Medulla oblongata (tissue), 1 donor: ENCODE data around the gene POC1B.

Experiments used
- DNase-seq: peaks from one replicate; pipeline ENCODE4 v3.0.0-alpha.2; 2015; ENCODE audit errors: extremely low spot score

POC1B gene

GRCh38 chr12:89539426-89540223 is 13.8 kb upstream of the POC1B start:
- DNase-seq, result no peak

GRCh38 chr12:89538897-89539296 is 13.1 kb upstream of the POC1B start:
- DNase-seq, result no peak

GRCh38 chr12:89537389-89537788 is 11.5 kb upstream of the POC1B start:
- no peak for DNase-seq

- DNase-seq, result peak; percentile 76
These were observed 3.9 kb upstream of the POC1B start for GRCh38 chr12:89529738-89530137.

GRCh38 chr12:89528434-89528833 is 2.6 kb upstream of the POC1B start:
- DNase-seq, result no peak

- DNase-seq, result no peak
These were observed 483 bp downstream of the POC1B start for GRCh38 chr12:89525305-89525823.

GRCh38 chr12:89524541-89525304 is 1.1 kb downstream of the POC1B start, which contains the start of gene GALNT4:
Gene GALNT4, minus strand, starts transcription at chr12:89524796. Its CDS starts 247 bp downstream, at chr12:89524549.
- peak; percentile 94 for DNase-seq

GRCh38 chr12:89523843-89524540 is 1.9 kb downstream of the POC1B start:
- DNase-seq, result no peak

- DNase-seq, result no peak
These were observed 2.5 kb downstream of the POC1B start for GRCh38 chr12:89523393-89523792.

- DNase-seq, result no peak
These were observed 4.3 kb downstream of the POC1B start for GRCh38 chr12:89521364-89522223.

- DNase-seq, result no peak
These were observed 8.1 kb downstream of the POC1B start for GRCh38 chr12:89517720-89518119.

- no peak for DNase-seq
These were observed 9.2 kb downstream of the POC1B start for GRCh38 chr12:89516633-89517032.

GRCh38 chr12:89514751-89515150 is 11.1 kb downstream of the POC1B start:
- no peak for DNase-seq

GRCh38 chr12:89513544-89513943 is 12.3 kb downstream of the POC1B start:
- no peak for DNase-seq

GRCh38 chr12:89507015-89507824 is 18.6 kb downstream of the POC1B start:
- no peak for DNase-seq

GRCh38 chr12:89506050-89506449 is 19.8 kb downstream of the POC1B start:
- DNase-seq, result no peak

- no peak for DNase-seq
These were observed 21.1 kb downstream of the POC1B start for GRCh38 chr12:89504560-89505346.

GRCh38 chr12:89501793-89502192 is 24.1 kb downstream of the POC1B start:
- no peak for DNase-seq

- DNase-seq, result no peak
These were observed 26.0 kb downstream of the POC1B start for GRCh38 chr12:89499857-89500256.
